ENCODE data around the gene STK40.

Gene STK40

DNA sequence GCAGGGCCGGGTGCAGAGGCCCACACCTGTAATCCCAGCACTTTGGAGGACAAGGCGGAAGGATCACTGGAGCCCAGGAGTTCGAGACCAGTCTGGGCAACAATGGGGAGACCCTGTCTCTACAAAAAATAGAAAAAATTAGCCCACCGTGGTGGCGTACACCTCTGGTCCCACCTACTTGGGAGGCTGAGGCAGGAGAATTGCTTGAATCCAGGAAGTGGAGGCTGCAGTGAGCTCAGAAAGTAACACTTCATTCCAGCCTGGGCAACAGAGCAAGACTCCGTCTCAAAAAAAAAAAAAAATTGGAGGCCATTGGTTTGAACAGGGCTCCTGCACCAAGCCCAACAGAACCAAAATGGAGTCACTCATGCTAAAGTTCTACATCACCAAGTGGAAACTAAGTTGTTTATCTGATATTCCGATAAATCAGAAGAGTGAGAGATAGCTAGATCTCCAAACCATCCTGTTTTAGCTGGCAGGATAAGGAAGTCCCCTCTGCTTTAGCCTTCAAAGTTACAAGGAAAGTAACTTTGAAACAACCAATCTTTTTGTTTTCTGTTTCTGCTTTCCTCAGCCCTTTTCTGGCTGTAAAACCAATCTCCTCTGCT lies 12.8 kb upstream of the STK40 start:
- DNase-seq (ENCODE audit: extremely low read depth in 1 of 2, low read depth in 1 of 2): no peak

DNA sequence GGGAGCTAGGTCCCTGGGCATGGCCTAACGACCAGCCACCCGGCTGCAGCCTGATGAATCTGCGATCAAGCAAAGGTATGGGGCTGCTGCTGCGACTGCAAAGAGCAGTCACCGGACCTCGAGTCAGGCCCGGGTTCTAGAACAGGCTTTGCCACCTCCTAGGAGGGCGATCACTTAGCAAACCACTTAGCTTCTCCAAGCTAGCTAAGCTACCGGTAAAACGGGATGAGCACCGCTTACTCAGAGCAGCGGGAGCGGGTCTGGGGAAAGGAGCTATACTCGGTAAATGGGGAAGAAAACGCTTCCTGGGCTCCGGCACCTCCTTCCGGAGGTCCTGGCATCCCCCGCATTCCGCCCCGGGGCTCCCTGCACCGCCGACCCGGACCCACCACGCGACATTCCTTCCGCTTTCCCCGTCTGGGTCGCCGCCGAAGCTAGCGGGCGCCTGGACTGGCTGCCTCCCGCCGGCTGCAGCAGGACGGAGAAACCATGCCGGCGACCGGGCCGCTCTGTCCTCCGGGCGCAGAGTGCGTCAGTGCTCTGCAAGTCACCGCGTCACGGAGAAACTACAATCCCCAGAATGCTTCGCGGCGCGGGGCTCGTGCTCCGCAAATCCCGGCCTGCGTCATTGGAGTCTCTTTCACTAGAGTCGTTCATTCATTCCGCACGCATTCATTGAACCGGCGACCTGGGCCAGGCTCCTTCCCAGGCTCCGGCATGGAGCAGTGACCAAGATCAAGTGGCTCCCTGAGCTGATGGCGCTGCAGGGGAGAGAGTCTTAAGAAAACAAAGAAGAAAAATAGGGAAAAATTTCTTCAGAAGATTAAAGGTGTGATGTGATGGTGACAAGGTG lies 11.9 kb upstream of the STK40 start, which contains the start of gene LSM10:
Gene LSM10, minus strand, starts transcription at position 531 of the 853 bp plus-strand sequence. CDS start 3,779 bp downstream, outside the sequence.
- DNase-seq (ENCODE audit: extremely low read depth in 1 of 2, low read depth in 1 of 2): peak; percentile 79 to 89

- DNase-seq (ENCODE audit: extremely low read depth in 1 of 2, low read depth in 1 of 2): no peak
Measured at GRCh38 chr1:36397083-36397377, 11.3 kb upstream of the STK40 start.

DNA sequence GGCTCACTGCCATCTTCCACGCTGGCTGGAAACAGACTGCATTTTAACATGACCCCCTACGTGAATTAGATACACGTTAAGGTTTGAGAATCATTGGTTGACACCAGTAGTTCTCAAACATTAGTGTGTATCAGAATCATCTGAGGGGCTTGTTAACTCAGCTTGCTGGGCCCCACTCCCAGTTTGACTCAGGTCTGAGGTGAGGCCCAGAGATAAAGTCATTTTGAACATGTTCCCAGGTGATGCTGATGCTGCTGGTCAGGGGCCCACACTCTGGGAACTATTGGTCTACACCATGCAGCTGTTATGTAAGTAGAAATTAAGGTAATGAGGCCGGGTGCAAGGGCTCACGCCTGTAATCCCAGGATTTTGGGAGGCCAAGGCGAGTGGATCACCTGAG lies 10.6 kb upstream of the STK40 start:
- DNase-seq (ENCODE audit: extremely low read depth in 1 of 2, low read depth in 1 of 2): no peak

DNA sequence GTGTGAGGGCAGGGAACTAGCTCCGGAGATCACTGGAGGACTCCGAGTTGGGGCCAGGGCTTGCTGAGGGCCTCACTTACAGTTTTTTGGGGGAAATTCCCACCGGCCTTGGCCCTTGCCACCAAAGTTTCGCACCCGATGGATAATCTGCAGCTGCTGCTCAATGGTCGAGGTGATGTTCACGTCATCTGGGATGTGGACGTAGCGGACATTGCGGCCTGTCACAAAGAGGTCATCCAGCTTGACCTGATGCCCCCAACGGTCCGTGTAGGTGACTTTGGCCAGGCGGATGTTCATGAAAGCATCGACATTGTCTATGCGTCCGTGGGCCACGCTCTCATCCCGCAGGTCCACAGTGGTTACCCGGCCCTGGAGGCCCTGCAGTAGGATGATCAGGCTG lies 8.0 kb upstream of the STK40 start:
- DNase-seq (ENCODE audit: extremely low read depth in 1 of 2, low read depth in 1 of 2): no peak

DNA sequence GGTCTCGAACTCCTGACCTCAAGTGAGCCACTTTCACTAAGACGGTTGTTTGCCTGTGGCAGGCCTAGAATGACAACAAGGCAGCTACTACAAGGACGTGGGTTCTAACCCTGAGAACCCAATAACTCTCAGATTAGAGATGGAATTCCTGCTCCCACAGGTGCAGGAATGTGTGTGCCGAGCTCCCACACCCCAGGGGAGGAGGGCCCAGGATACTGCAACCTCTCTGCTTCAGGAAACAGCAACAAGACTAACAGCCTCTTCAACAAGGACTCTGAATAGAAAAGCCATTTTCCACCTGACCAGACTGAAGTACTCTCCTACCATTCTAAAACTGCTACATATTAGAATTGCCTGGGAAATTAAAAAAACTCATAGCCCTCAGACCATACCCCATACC lies 7.1 kb upstream of the STK40 start:
- no peak for DNase-seq (ENCODE audit: extremely low read depth in 1 of 2, low read depth in 1 of 2)

DNA sequence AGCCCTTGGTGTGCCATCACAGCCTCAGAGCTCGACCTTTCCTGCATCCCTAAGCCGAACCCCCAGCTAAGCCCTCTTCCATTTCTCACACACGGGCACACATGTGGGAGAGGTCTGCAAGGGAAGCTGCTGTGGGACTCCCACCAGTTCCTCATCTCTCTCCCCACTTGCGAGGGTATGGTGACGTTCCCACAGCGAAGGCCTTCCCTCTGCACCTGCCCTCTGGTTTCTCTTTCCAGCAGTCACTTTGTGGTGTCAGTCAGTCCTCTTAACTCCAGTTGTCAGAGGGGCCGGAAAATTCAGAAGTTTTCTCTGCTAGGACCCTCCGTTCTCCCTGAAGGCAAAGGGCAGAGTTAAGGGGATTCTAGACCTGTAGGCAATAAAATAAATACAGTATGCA lies 5.5 kb upstream of the STK40 start:
- no peak for DNase-seq (ENCODE audit: extremely low read depth in 1 of 2, low read depth in 1 of 2)

DNA sequence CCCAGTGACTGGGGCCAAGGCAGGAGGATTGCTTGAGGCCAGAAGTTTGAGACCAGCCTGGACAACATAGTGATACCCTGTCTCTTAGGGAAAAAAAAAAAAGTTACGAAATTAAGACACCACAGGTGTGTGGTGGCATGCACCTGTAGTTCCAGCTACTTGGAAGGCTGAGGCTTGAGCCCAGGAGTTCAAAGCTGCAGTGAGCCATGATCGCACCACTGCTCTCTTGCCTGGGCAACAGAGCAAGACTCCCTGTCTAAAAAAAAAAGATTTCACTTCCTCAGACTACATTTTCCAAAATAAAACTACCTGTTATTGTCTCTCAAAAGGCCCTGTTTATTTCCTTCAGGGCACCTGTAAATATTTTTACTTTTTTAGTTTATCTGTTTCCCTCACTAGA lies 4.7 kb upstream of the STK40 start:
- DNase-seq (ENCODE audit: extremely low read depth in 1 of 2, low read depth in 1 of 2): no peak

DNA sequence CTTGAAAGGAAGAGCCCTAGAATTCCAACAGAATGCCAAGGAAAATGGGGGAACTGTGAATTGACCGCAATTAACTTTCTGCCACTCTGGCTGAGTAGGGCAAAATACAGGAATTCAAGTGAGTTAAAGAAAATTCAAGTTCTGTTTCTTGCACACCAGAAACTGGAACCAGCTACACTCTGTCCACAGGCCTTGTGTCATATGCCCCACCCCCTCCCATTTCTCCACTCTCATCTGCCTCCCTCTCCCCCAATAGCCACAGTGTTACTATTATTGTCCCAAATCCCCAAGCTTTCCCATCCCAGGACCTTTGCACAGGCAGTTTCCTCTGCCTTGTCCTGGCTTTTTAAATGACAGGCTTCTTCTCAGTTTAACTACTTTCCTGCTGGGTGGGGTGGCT lies 4.3 kb upstream of the STK40 start:
- no peak for DNase-seq (ENCODE audit: extremely low read depth in 1 of 2, low read depth in 1 of 2)

DNA sequence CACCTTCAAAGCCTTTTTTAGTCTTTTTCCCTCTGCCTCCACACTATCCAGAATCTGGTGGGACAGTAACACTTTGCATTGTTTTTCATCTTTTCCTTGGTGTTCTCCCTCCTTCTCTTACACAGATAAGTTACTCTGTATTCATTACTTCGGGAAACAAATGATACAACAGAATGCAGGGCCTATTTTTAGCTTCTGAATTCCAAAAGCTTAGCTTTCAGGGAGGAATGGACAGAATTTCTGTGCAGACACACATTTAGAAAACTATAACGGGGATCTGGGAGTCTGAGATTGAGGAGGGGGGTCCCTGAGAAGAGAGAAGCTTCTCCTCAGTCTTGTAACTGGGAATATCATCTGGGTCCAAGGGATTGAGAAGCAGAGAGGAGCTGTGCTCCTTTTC lies 3.5 kb upstream of the STK40 start:
- no peak for DNase-seq (ENCODE audit: extremely low read depth in 1 of 2, low read depth in 1 of 2)

DNA sequence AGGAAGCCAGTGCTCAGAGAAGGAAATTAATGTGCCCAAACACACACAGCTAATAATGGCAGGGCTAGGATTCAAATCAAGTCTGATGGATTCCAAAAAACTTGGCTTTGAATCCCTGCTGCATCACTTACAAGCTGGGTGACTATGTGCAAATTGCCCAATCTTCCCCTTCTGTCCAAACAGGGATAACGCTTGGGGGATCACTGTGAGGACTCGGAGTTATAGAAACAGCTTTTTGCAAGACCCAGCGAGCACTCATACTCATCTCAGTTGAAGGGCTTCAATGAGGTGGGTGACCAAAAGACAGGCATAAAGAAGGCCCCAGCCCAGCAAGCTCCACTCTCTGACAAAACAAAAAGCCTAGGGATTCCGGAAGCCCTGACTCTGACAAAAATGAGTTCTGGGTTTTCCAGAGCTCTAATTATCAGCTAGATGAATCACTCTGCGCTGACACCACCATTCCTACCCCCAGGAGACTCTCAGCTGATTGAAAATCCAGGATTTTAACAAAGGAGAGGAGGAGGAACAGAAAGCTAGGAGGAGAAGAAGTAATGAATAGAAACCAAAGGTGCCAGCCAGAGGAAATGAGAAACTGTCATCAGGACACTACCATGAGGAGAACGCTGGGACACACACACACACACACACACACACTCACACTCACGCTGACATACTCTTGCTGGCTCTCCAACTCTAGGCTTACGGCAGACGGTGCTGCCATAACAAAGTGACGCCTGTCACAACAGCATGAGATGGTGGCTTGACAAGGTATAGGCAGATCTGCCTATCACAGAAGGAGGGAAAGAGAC lies 1.6 kb upstream of the STK40 start:
- no peak for DNase-seq (ENCODE audit: extremely low read depth in 1 of 2, low read depth in 1 of 2)

GRCh38 chr1:36386265-36387140 lies 779 bp upstream of the STK40 start:
- peak; percentile 77 to 97 for DNase-seq (ENCODE audit: extremely low read depth in 1 of 2, low read depth in 1 of 2)

- DNase-seq (ENCODE audit: extremely low read depth in 1 of 2, low read depth in 1 of 2): peak in 1 of 2 donors; percentile 14
Measured at GRCh38 chr1:36384542-36385409, 948 bp downstream of the STK40 start.

- DNase-seq (ENCODE audit: extremely low read depth in 1 of 2, low read depth in 1 of 2): no peak
Measured at GRCh38 chr1:36383240-36383639, 2.5 kb downstream of the STK40 start.

DNA sequence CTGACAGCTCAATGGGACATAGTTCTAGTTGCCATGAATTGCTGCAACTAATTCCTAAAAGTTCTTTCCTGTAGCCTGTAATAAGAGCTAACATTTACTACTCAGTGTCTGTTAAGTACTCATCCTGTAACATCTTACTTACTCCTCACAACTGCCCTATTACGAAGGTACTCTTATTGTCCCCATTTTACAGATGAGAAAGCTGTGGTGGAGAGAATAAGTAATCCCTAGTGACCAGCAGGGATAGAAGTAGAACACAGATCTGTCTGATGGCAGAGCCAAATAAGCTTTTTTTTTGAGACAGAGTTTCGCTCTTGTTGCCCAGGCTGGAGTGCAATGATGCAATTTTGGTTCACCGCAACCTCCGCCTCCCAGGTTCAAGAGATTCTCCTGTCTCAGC lies 3.1 kb downstream of the STK40 start:
- DNase-seq (ENCODE audit: extremely low read depth in 1 of 2, low read depth in 1 of 2): no peak

DNA sequence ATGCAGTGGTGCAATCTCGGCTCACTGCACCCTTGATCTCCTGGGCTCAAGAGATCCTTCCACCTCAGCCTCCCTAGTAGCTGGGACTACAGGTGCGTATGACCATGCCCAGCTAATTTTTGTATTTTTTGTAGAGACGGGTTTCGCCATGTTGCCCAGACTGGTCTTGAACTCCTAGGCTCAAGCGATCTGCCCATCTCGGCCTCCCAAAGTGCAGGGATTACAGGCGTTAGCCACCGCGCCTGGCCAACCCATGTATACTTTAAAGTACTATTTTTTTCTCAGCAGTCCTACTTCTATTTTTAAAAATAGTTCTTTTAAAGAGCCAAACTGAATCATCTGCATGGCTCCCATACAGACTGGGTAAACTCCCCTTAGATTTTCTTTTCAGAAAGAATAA lies 3.5 kb downstream of the STK40 start:
- no peak for DNase-seq (ENCODE audit: extremely low read depth in 1 of 2, low read depth in 1 of 2)

GRCh38 chr1:36381405-36381804 lies 4.3 kb downstream of the STK40 start:
- no peak for DNase-seq (ENCODE audit: extremely low read depth in 1 of 2, low read depth in 1 of 2)

DNA sequence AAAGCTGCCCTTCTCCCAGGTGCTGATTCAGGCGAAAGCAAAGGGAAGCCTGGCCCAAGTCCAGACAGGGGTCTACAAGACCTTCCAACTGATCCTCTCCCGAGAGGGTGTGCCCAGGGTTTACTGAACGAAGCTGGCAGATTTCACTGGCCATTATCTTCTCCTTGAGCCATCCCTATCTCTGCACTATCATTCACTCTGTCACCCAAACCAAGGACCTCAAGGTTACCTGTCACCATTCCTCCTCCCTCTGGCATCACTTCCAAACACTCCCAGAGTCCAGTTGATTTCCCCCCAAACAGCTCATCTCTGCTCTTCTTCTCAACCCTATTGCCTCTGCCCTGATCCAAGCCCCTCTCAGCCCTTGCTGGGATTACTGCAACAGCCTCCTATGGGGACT lies 4.9 kb downstream of the STK40 start:
- no peak for DNase-seq (ENCODE audit: extremely low read depth in 1 of 2, low read depth in 1 of 2)

GRCh38 chr1:36380143-36380619 lies 5.5 kb downstream of the STK40 start:
- no peak for DNase-seq (ENCODE audit: extremely low read depth in 1 of 2, low read depth in 1 of 2)

Data from stimulated activated CD8-positive, alpha-beta memory T cell treated with anti-CD3 and anti-CD28 coated beads, Interleukin-7, amount 100 ng/mL, for 48 hours (primary cell).